Measurements from ENCODE around the gene CDC123.
"Not testable (repeated sequence)": the region's sequence is repeated elsewhere in the genome, so short reads cannot be mapped to it uniquely, and the experiment has no call there.

The CDC123 gene

DNA sequence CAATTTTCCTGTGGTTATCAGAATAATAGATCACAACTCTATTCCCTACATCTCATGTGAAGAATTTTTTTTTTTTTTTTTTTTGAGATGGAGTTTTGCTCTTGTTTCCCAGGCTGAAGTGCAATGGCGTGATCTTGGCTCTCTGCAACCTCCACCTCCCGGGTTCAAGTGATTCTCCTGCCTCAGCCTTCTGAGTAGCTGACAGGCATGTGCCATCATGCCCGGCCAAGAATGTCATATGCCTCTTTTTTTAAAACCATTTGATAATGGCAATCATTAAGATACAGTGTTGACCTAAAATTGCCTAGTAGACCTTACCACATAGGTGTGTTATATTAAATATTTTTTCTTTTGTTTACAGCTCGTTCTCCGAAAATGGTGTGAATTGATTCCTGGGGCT, 38.7 kb downstream of the CDC123 start:
- DNase-seq (ENCODE audit: low read depth in 1 of 2, low spot score in 1 of 2), result not testable (repeated sequence)

DNA sequence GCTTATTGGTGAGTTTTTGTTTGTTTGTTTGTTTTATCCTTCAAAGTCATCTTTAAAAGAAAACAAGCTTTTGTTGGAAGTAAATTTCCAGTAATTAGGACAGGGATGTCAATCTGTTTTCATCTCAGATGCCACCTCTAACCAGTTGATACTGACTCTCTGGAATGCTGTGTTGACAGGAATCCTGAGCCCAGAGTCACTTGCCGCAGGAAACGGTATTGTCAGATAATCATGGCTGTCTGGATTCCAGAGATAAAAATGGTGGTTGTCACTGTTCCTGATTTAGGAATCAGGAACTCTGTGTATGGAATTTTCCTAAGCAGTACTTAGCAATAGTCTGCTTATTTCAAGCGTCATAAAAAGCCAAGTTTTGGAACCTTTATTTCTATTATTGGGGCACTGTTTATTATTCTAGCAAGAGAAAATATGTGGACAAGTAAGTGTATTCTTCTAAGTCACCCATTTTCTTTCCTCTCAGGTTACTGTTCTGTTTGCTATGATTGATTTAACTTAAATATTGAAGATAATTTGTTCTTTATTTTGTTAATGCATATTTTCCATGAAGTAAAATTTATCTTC, 39.2 kb downstream of the CDC123 start:
- no peak for DNase-seq (ENCODE audit: low read depth in 1 of 2, low spot score in 1 of 2)

DNA sequence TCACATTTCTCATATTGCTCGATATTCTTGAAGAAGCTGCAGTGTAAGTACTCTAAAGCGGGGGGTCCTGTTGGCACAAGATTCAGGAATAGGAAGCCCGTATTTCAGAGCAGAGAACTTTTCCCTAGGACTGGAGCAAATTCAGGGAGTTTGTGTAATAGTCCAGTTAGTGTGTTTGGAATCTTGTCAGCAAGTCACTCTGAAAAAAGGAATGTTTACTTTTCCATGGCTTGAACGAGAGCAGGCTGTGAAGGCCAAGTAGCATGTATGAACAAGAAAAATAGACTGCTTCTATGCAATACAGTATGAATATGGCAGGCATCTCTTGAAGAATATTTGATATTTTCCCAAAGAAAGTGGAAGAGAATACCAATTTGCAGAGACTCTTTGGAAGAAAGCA, 39.8 kb downstream of the CDC123 start:
- no peak for DNase-seq (ENCODE audit: low read depth in 1 of 2, low spot score in 1 of 2)

DNA sequence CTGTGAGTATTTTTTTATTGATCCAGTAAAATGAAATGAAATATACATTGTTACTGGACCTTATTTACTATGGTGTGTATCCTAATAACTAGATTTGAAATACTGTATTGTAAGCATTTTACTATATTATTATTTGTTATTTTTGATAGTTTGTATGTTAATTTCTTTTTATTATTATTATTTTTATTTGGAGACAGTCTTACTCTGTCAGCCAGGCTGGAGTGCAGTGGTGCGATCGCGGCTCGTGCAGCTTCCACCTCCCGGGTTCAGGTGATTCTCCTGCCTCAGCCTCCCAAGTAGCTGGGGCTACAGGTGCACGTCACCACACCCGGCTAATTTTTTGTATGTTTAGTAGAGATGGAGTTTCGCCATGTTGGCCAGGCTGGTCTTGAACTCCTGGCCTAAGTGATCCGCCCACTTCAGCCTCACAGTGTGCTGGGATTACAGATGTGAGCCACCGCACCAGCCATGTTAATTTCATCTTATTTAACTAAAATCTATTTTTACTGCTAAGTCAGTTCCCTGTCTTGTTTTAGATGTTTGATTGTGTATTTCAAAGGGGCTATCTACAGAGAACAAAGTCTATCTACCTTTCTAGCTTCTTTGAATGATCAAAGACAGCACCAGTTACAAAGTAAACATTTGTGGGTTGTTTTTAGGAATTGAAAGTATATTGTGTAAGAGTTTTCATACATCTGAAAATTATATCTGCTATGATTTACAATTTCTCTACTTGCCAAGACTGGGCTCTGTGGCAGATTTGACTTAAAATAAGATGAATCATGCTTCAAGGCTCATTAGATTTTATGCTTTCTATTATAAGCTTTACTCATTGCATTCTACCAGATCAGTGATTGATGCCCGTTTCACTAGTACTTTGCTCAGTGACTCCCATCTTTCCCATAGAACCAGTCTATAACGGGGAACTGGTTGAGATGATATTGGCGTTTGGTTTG, 41.6 kb downstream of the CDC123 start:
- no peak for DNase-seq (ENCODE audit: low read depth in 1 of 2, low spot score in 1 of 2)

DNA sequence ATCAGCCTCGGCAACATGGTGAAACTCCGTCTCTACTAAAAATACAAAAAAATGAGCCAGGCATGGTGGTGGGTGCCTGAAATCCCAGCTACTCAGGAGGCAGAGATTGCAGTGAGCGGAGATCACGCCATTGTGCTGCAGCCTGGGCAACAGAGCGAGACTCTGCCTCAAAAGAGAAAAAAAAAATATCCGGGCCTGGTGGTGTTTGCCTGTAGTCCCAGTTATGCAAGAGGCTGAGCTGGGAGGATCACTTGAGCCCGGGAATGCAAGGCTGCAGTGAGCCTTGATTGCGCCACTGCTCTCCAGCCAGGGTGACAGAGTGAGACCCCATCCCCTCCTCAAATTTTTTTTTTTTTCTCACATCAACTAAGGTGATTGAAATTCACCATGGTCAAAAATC, 42.8 kb downstream of the CDC123 start:
- no peak for DNase-seq (ENCODE audit: low read depth in 1 of 2, low spot score in 1 of 2)

DNA sequence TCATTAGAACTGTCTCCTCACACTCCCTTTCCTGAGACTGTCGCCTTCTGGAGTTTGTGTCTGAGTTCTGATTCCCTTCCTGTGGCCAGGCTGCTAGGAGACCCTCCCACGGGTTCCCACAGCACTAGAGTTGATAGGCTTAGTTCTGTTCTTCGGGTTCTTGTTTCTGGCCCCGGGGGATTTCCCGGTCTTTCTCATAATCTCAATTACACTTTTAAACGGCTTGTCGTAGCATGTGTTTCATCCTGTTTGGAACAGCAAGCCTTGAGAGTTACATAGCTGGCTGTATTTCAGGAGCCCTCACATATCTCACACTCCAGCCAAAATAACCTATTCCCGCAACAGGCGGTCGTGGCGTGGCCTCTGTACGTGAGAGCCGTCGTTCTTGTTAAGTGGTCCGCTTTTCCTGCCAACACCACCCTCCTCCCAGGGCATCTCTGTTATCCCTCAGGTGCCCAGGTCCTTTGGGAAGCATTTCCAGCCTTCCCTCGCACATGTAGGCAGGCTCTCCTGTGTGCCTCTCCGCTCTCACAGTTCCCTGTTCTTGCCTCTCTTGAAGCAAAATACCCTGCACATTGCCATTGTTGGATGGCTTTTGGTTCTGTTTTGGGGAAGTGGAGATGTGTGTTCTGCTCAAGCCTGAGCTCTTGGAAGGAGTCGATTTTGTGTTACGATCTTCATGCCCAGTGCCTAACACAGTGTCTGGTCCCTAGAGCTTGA, 46.0 kb downstream of the CDC123 start:
- peak; percentile 27 for DNase-seq (ENCODE audit: low read depth in 1 of 2, low spot score in 1 of 2)

DNA sequence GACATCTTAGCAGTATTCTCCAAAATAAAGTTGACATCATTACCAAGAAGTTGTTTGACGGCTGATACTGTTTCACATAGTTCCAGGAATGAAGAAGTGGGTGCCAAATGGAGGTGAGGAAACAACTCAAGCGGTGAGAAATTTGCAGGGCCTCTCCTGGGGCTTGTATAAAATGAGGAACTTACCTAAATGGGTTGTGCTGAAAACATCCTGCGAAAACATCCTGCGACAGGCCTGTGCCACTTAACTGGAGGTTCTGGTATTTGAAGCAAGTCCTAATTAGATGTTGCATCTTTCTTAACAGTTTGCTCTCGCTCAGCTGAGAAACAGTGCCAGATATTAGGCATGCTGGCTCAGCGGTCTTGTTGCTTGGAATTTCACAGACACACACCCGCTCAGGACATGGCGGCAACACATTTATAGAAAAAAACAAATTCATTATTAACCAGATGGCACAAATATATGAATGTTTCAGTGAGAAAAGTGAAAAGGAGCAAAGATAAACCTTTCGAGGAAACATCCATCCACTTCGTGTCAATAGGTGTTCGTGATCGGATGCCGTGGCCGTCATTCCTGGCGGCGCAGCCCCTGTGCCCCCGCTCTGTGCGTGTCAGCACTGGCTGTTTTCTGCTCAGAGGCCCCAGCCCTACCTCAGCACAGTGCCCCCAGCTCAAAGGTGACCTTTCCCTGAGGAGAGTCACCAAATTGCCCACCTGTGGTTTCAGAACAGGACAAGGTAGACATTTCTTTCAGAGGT, 48.1 kb downstream of the CDC123 start:
- DNase-seq (ENCODE audit: low read depth in 1 of 2, low spot score in 1 of 2), result no peak

DNA sequence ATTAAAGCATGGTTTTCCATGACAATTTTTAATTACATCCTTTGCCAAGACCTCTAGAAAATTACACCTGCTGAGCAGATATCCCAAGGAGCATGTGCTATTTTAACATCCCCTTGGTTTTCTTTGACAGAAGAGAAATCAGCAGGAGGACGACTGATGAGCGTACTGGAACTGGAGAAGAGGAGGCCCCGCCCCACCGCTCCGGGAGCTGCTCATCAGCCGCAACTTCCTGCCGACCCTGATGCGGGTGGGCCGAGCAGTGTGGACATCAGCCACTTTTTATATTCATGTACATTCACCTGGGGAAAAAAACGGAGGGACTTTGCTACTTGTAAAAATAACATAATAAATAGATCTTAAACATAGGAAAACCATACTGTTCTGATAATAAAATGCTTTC, 54.2 kb downstream of the CDC123 start:
- no peak for DNase-seq (ENCODE audit: low read depth in 1 of 2, low spot score in 1 of 2)

DNA sequence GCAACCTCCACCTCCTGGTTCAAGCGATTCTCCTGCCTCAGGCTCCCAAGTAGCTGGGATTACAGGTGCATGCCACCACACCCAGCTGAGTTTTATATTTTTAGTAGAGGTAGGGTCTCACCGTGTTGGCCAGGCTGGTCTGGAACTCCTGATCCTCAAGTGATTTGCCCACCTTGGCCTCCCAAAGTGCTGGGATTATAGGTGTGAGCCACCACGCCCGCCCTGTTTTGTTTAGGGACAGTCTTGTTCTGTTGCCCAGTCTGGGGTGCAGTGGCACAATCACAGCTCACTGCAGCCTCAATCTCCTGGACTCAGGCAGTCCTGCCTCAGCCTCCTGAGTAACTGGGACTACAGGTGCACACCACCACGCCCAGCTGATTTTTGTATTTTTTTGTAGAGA, 54.7 kb downstream of the CDC123 start:
- DNase-seq (ENCODE audit: low read depth in 1 of 2, low spot score in 1 of 2), result not testable (repeated sequence)

DNA sequence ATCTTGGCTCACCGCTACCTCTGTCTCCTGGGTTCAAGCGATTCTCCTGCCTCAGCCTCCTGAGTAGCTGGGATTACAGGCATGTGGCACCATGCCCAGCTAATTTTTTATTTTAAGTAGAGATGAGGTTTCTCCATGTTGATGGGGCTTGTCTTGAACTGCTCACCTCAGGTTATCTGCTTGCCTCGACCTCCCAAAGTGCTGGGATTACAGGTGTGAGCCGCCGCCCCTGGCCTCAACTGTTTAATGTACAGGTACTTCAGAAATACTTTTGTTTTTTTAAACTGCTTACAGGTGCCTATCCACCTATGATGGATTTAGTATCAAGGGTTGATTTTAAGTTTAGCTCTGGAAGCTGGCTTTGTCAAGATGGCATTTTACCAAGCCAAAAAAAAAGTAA, 55.6 kb downstream of the CDC123 start:
- DNase-seq (ENCODE audit: low read depth in 1 of 2, low spot score in 1 of 2), result no peak

DNA sequence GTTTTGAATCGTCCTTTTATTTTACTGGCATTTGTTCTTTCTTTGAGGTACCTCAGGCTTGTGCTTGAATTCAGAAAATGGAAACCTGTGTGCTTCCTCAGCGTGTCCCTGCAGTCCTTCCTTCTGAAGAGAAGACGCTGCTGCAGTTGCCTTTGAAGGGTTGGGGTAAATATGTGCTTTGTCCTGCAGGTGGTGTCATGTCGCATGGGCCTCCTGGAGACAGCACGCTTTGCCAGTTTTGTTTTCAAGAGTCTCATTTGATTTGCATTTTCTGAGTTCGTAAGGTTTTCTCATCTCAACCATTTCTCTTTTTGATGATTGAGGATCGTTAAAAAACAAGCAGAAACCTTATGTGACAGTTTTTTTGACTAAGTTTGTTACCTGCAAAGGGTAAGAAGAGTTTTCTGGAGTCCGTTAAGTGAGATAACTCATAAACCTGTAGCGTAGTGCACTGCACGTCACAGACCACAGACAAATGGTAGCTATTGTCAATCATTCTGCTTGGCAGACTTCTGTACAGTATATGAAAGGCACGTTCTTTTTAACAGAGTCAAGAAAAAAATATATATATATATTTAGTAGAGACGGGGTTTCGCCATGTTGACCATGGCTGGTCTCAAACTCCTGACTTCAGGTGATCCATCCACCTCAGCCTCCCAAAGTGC, 57.0 kb downstream of the CDC123 start:
- no peak for DNase-seq (ENCODE audit: low read depth in 1 of 2, low spot score in 1 of 2)

DNA sequence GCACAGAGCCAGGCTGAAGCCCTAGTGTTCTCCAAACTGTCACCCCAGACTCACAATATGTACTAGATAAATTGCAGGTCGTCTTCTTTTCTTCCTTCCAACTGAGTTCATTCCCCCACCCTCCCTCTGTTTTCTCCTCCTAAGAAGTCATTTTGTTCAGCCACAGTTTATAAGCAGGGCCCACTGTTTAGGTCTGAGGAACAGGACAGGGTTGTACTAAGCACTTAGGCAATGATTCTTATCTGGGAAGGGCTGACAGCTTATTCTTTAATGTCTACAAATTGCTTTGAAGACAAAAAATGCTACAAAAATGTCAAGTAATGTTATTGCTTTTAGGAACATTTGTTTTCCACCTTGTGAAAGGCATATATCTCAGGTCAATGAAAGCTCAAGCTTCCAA, 59.1 kb downstream of the CDC123 start:
- no peak for DNase-seq (ENCODE audit: low read depth in 1 of 2, low spot score in 1 of 2)

DNA sequence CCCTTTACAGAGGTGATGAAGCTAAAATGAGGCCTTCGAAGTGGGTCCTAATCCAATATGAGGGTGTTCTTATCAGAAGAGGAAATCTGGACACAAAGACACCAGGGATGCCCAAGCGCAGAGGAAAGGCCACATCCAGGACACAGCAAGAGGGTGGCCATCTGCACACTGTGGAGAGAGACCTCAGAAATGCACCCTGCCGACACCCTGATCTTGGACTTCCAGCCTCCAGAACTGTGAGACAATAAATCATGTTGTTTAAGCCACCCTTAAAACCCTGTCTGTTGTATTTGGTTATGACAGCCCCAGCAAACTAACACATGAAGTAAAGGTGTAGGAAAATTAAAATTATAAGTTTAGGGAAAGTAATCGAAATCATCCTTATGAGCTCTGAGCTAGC, 64.0 kb downstream of the CDC123 start:
- DNase-seq (ENCODE audit: low read depth in 1 of 2, low spot score in 1 of 2), result no peak

DNA sequence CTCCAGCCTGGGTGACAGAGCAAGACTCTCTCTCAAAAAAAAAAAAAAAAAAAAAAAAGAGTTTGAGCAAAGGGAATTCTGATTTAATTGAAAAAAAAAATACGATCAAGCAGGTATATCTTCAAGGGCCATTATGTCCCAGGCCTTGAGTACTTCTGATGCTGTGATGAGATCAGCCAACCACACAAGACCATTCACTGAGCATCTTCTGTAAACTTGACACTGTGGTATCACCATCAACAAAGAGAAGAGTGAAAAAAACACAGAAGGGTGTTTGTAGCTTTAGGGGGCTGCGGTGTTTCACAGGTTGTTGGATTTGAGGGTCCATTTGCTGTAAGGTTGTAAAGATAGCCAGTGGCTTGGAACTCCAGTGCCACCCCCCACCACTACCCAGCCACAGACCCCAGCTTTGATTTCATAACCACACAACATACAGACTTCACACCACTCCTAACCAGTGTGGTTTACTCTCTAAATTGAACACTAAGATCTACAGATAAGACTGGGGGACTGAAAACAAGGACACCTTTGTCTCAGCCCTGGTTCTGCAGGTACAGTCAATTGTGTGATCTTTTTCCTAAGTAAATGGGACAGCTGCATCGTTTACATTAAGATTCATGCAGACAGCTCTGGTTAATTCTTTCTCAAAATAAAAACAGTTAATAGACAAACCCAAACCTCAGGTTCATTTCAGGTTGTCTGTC, 66.4 kb downstream of the CDC123 start:
- no peak for DNase-seq (ENCODE audit: low read depth in 1 of 2, low spot score in 1 of 2)

DNA sequence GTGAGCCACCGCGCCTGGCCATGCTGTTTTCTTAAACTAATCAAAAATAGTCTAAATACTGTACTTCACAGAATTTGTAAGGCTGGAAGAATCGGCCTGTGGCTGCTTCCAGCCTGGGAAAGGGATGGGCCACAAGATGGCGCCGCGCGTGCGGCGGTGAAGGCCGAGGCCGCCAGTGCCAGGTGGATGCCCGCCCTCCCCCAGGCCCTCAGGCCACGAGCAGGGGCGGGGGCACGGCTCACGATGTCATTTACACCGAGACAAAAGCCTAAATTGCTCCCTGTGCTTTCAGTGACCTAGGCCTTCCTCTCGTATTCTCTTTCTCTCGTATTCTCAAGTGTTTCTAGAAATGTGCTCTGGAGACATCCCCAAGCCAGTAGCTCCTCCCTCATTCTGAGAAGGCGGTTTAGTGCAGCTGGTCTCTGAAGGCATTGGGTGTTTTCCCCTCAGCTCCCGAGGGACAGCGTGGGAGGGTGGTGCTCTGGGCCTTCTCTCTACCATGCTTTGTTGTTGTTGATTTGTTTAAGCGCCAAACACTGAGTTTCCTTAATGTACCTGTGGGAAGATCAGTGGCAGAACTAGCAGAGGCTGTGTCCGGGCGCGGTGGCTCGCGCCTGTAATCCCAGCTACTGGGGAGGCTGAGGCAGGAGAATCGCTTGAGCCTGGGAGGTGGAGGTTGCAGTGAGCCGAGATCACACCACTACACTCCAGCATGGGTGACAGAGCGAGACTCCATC, 68.4 kb downstream of the CDC123 start:
- DNase-seq (ENCODE audit: low read depth in 1 of 2, low spot score in 1 of 2), result peak; percentile 52 to 57

DNA sequence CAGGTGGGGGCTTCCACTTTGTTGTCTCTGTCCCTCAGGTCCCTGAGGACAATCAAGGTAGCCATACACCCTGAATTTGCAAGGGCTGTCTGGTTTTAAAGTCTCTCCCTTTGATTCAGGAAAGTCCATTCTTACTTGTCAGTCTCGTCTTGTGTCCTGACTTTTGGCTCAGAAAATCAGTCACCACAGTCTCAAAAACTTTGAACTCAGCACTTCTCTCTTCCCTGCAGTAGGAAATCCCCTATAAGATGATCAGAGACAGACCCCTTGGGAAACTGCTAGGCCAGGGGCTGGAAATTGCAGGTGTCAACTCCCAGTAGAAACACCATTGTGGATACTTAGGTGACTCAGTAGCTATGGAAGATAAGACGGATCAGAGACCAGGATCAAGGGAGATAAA, 73.1 kb downstream of the CDC123 start:
- DNase-seq (ENCODE audit: low read depth in 1 of 2, low spot score in 1 of 2), result no peak

DNA sequence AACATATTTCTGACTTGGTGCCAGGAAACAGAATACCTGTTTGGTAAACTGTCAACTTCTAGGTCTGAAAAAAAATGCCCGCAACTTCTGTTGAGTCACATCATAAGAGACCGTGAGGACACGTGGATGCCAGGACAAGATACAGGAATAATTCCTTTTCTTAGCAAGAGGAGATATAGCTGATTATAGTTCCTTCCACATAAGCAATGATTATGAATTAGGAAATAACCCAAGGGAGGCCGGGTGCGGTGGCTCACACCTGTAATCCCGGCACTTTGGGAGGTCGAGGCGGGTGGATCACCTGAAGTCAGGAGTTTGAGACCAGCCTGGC, 75.2 kb downstream of the CDC123 start:
- DNase-seq (ENCODE audit: low read depth in 1 of 2, low spot score in 1 of 2), result no peak

DNA sequence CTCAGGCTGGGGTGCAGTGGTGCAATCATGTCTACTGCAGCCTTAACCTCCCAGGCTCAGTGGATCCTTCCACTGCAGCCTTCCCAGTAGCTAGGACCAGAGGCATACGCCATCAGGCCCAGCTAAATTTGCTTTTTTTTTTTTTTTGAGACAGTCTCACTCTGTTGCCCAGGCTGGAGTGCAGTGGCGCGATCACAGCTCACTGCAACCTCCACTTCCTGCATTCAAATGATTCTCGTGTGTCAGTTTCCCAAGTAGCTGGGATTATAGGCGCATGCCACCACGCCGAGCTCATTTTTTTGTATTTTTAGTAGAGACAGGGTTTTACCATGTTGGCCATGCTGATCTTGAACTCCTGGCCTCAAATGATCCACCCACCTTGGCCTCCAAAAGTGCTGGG, 81.9 kb downstream of the CDC123 start:
- not testable (repeated sequence) for DNase-seq (ENCODE audit: low read depth in 1 of 2, low spot score in 1 of 2)

DNA sequence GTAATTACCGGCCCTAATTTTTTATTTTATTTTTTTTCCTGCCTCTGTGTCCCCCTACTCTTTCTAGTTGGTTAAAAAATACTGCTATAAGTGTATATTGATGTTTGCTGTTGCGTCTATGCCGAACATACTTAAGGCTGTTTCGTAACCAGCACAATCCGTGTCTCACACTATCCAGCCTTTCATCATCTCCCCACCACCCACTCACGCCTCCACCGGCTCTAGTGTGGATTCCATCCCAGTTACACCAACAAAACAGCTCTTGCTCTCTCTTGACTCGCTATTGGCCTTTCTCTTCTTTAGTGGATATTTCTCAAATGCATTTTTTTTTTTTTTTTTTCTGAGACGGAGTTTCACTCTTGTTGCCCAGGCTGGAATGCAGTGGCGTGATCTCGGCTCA, 83.3 kb downstream of the CDC123 start:
- no peak for DNase-seq (ENCODE audit: low read depth in 1 of 2, low spot score in 1 of 2)

DNA sequence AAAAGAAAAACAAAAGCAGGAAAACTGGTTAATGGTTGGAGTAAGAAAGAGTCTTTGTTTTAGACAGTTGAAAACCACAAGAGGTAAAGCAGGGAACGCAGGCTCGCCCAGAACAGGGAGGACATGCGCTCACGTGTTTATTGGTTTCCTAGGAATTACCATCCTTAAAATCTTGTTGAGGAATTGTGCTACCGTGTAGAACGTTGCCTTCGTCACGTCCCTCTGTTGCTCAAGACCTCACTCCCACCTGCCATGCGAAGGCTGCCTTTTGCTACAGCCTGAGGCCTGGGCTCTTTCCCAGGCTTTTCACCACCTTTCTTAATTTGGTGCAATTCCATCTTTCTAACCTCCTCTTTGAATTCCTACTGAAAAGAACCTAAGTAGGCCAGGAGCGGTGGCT, 91.8 kb downstream of the CDC123 start:
- no peak for DNase-seq (ENCODE audit: low read depth in 1 of 2, low spot score in 1 of 2)

Data from activated CD4-positive, alpha-beta T cell treated with anti-CD3 and anti-CD28 coated beads, Interleukin-2, amount 50 U/mL, for 24 hours (primary cell).